AG04450 (cell line): ENCODE measurements around the gene TRIO. TPM values are rescaled to one million over a fixed set of nuclear protein-coding genes. Genes with fewer than 3 reads are reported as not detected.

ENCODE experiments used
- CTCF ChIA-PET: fragments of 300-600, 350-600 bp; formaldehyde crosslinking; extraction: SDS; loops from one replicate; lab custom pipeline; 2022; ENCODE audit warnings: antibody characterized with exemption, inconsistent platforms; lab: Charles Lee
- POLR2A ChIA-PET: fragments of 350-600 bp; formaldehyde crosslinking; extraction: SDS; loops from one replicate; lab custom pipeline; 2021; ENCODE audit warnings: antibody characterized with exemption, inconsistent platforms; lab: Yijun Ruan, JAX
- DNase-seq: peaks from one replicate; pipeline ENCODE4 v3.0.0-alpha.2; 2011; ENCODE audit warnings: low read depth, low spot score
- H3K27ac ChIP-seq: one replicate; pipeline ENCODE4 v1.5.1; 2012; ENCODE audit warnings: low read depth, low read length, control low read depth
- H3K27me3 ChIP-seq: one replicate; pipeline ENCODE4 v1.6.0; 2012; ENCODE audit warnings: low read length; ENCODE audit not compliant: control insufficient read depth, insufficient read depth
- H3K4me3 ChIP-seq: 2 replicates; pipeline ENCODE4 v1.5.1; 2011; ENCODE audit warnings: mild to moderate bottlenecking, low read depth, low read length, control low read depth
- H3K9me3 ChIP-seq: 2 replicates; pipeline ENCODE4 v1.5.1; 2012; ENCODE audit warnings: low read length; ENCODE audit not compliant: control insufficient read depth, insufficient read depth
- CTCF ChIP-seq: IDR thresholded peaks from 2 replicates; pipeline ENCODE4 v1.5.1; 2011; ENCODE audit warnings: low read depth, low read length, control low read depth, inconsistent platforms
- polyA plus RNA-seq: library from polyadenylated mRNA; depleted of rRNA; stranded (reverse); fragments of >200 nt; gene quantifications from 2 replicates; pipeline ENCODE4 v1.2.3, GENCODE V29; 2011

The TRIO gene
- polyA plus RNA-seq, 1 experiment = 268 TPM

GRCh38 chr5:14249258-14250082, 106.3 kb downstream of the TRIO start:
- CTCF ChIA-PET = interaction anchor here (0.7 to 2.6 kb wide), 4 partner anchors 9 to 262 kb away, joined by 3 to 7 read pairs (median 6); no protein-coding TSS in a partner anchor
- POLR2A ChIA-PET = no interaction called here
- no peak for TF ChIP-seq CTCF
- no peak overlapping the region for H3K4me3 ChIP-seq
- no peak for DNase-seq
- H3K27me3 ChIP-seq = no peaks in the 10 kb centered on the region
- H3K27ac ChIP-seq = peak overlapping the region; percentile 61
- H3K9me3 ChIP-seq = peaks cover 12% of the 10 kb centered on the region

- CTCF ChIA-PET = interaction anchor here (0.7 to 2.6 kb wide), 4 partner anchors 10 to 263 kb away, joined by 3 to 7 read pairs (median 4); no protein-coding TSS in a partner anchor
These were observed 107.0 kb downstream of the TRIO start for GRCh38 chr5:14250084-14250695.

GRCh38 chr5:14250748-14251701, 107.9 kb downstream of the TRIO start:
- CTCF ChIA-PET = interaction anchor here (0.5 to 1.3 kb wide), 2 partner anchors 26 to 101 kb away, joined by 3 read pairs; no protein-coding TSS in a partner anchor
- H3K9me3 ChIP-seq = peaks cover 21% of the 10 kb centered on the region
- DNase-seq = no peak
- H3K4me3 ChIP-seq = no peak overlapping the region
- peak overlapping the region; percentile 90 for H3K27ac ChIP-seq
- POLR2A ChIA-PET = no interaction called here
- TF ChIP-seq CTCF = no peak
- no peaks in the 10 kb centered on the region for H3K27me3 ChIP-seq

More at GRCh38 chr5:14250084-14250695, 107.0 kb downstream of the TRIO start:
- H3K9me3 ChIP-seq = peaks cover 16% of the 10 kb centered on the region
- POLR2A ChIA-PET = no interaction called here
- no peak for TF ChIP-seq CTCF
- DNase-seq = peak; percentile 49
- H3K4me3 ChIP-seq = no peak overlapping the region
- H3K27me3 ChIP-seq = no peaks in the 10 kb centered on the region
- H3K27ac ChIP-seq = peak overlapping the region; percentile 90

- DNase-seq = no peak
- Histone ChIP-seq H3K9me3 (peaks cover 27% of the 10 kb centered on the region), H3K27me3 (no peaks in the 10 kb centered on the region), H3K27ac (peak overlapping the region; percentile 61), H3K4me3 (no peak overlapping the region)
- POLR2A ChIA-PET = no interaction called here
- TF ChIP-seq CTCF = no peak
- CTCF ChIA-PET = no interaction called here
These were observed 108.6 kb downstream of the TRIO start for GRCh38 chr5:14251733-14252132.
